Neural crest cell (in vitro differentiated cells): ENCODE results near the gene NTM. TPM values are rescaled to one million over a fixed set of nuclear protein-coding genes. Genes with fewer than 3 reads are reported as not detected.

Experiments used
- DNase-seq: peaks from one replicate; pipeline ENCODE4 v3.0.0; 2021; ENCODE audit warnings: low read depth, mixed read lengths, low spot score
- H3K27ac Mint-ChIP-seq: one replicate; pipeline ENCODE4 v1.8.0; 2021; ENCODE audit warnings: mild to moderate bottlenecking, mixed read lengths; ENCODE audit not compliant: unreplicated experiment
- H3K27me3 Mint-ChIP-seq: 2 replicates; pipeline ENCODE4 v1.8.0; 2021; ENCODE audit warnings: low read depth, mild to moderate bottlenecking, mixed read lengths
- H3K36me3 Mint-ChIP-seq: 2 replicates; pipeline ENCODE4 v1.8.0; 2021; ENCODE audit warnings: low read depth, mild to moderate bottlenecking, mixed read lengths
- H3K4me1 Mint-ChIP-seq: 2 replicates; pipeline ENCODE4 v1.8.0; 2021; ENCODE audit warnings: mixed read lengths
- H3K4me3 Mint-ChIP-seq: one replicate; pipeline ENCODE4 v1.8.0; 2021; ENCODE audit warnings: mild to moderate bottlenecking, mixed read lengths
- H3K9me3 Mint-ChIP-seq: 2 replicates; pipeline ENCODE4 v1.8.0; 2021; ENCODE audit warnings: mixed read lengths
- total RNA-seq: library from RNA; stranded (reverse); gene quantifications from 2 replicates; pipeline ENCODE4 v1.2.1, GENCODE V29; 2021
- TF ChIP-seq, protein P1 (sequence below): fragments of 200-600 bp; sonication (generic); conservative IDR thresholded peaks from 2 replicates; pipeline ENCODE4 v1.5.0; 2021; ENCODE audit warnings: antibody characterized with exemption, mild to moderate bottlenecking

Gene NTM
- total RNA-seq, 1 donor from 2014 or later, result 11.3 TPM

DNA sequence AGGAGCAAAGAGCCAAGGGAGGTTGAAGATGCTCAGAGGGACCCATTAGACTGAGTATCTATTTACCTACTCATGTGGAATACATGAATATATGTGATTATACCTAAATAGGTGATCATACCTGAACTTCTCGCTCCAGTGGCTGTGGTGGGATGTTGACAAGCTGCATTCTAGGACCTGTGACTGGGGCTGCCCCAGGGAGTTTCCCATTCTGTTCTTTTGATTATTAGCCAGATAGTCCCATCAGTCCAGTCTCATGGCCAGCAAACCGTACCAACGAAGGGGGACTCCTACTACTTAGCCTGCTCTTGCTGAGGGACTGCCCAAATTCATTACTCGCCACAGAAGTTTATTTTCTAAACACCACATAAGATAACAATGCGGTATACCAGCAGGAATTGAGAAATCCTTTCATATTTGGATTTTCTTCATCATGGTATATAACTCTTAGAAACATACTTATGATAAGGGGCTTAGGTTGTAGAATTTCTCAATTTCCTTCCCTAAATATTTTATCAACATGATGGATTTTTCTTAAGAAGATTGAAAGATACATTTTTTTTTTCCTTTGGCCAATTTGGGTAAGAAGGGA lies 273.9 kb downstream of the NTM start:
- DNase-seq, result no peak
- H3K27ac Mint-ChIP-seq, result no peak overlapping the region
- TF ChIP-seq, protein P1, sequence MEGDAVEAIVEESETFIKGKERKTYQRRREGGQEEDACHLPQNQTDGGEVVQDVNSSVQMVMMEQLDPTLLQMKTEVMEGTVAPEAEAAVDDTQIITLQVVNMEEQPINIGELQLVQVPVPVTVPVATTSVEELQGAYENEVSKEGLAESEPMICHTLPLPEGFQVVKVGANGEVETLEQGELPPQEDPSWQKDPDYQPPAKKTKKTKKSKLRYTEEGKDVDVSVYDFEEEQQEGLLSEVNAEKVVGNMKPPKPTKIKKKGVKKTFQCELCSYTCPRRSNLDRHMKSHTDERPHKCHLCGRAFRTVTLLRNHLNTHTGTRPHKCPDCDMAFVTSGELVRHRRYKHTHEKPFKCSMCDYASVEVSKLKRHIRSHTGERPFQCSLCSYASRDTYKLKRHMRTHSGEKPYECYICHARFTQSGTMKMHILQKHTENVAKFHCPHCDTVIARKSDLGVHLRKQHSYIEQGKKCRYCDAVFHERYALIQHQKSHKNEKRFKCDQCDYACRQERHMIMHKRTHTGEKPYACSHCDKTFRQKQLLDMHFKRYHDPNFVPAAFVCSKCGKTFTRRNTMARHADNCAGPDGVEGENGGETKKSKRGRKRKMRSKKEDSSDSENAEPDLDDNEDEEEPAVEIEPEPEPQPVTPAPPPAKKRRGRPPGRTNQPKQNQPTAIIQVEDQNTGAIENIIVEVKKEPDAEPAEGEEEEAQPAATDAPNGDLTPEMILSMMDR, result no peak
- H3K4me1 Mint-ChIP-seq, result peaks cover 3% of the 10 kb centered on the region
- H3K27me3 Mint-ChIP-seq, result no peaks in the 10 kb centered on the region
- H3K36me3 Mint-ChIP-seq, result no peaks in the 10 kb centered on the region
- H3K9me3 Mint-ChIP-seq, result no peaks in the 10 kb centered on the region
- no peak overlapping the region for H3K4me3 Mint-ChIP-seq

- H3K4me3 Mint-ChIP-seq, result no peak overlapping the region
- TF ChIP-seq, protein P1, result no peak
- no peak overlapping the region for H3K27ac Mint-ChIP-seq
- peaks cover 9% of the 10 kb centered on the region for H3K4me1 Mint-ChIP-seq
- no peaks in the 10 kb centered on the region for H3K27me3 Mint-ChIP-seq
- DNase-seq, result no peak
- no peaks in the 10 kb centered on the region for H3K9me3 Mint-ChIP-seq
- H3K36me3 Mint-ChIP-seq, result no peaks in the 10 kb centered on the region
Observed at GRCh38 chr11:131645237-131645636, 274.8 kb downstream of the NTM start.

- H3K36me3 Mint-ChIP-seq, result no peaks in the 10 kb centered on the region
- H3K4me1 Mint-ChIP-seq, result peaks cover 41% of the 10 kb centered on the region
- no peak overlapping the region for H3K4me3 Mint-ChIP-seq
- no peaks in the 10 kb centered on the region for H3K9me3 Mint-ChIP-seq
- no peak for DNase-seq
- TF ChIP-seq, protein P1, result no peak
- no peaks in the 10 kb centered on the region for H3K27me3 Mint-ChIP-seq
- H3K27ac Mint-ChIP-seq, result no peak overlapping the region
Observed at GRCh38 chr11:131649856-131650255, 279.4 kb downstream of the NTM start.

GRCh38 chr11:131652231-131652630 lies 281.8 kb downstream of the NTM start:
- peaks cover 62% of the 10 kb centered on the region for H3K4me1 Mint-ChIP-seq
- TF ChIP-seq, protein P1, result no peak
- DNase-seq, result no peak

GRCh38 chr11:131653260-131653659 lies 282.8 kb downstream of the NTM start:
- H3K9me3 Mint-ChIP-seq, result no peaks in the 10 kb centered on the region
- peak overlapping the region; percentile 68 for H3K4me3 Mint-ChIP-seq
- TF ChIP-seq, protein P1, result no peak
- H3K27me3 Mint-ChIP-seq, result no peaks in the 10 kb centered on the region
- H3K36me3 Mint-ChIP-seq, result no peaks in the 10 kb centered on the region
- peak overlapping the region; percentile 94 for H3K27ac Mint-ChIP-seq
- DNase-seq, result no peak
- peaks cover 72% of the 10 kb centered on the region for H3K4me1 Mint-ChIP-seq

More at GRCh38 chr11:131652231-131652630, 281.8 kb downstream of the NTM start:
- no peaks in the 10 kb centered on the region for H3K36me3 Mint-ChIP-seq
- H3K27ac Mint-ChIP-seq, result no peak overlapping the region
- no peaks in the 10 kb centered on the region for H3K27me3 Mint-ChIP-seq
- no peaks in the 10 kb centered on the region for H3K9me3 Mint-ChIP-seq
- H3K4me3 Mint-ChIP-seq, result no peak overlapping the region
